Fibroblast of pulmonary artery (primary cell): ENCODE results near the gene ANKUB1.

Source experiments
- DNase-seq: peaks from one replicate; pipeline ENCODE4 v3.0.0-alpha.2; 2010; ENCODE audit warnings: low read depth
- H3K4me3 ChIP-seq: replicated peaks from 2 replicates; pipeline ENCODE4 v1.5.1; 2011; ENCODE audit warnings: low read depth, mild to moderate bottlenecking, control low read depth, low read length, moderate library complexity
- TF ChIP-seq, protein P1 (sequence below): IDR thresholded peaks from 2 replicates; pipeline ENCODE4 v1.5.1; 2011; ENCODE audit warnings: mild to moderate bottlenecking, control low read depth, low read length, inconsistent platforms; ENCODE audit errors: missing control alignments

ANKUB1 gene

DNA sequence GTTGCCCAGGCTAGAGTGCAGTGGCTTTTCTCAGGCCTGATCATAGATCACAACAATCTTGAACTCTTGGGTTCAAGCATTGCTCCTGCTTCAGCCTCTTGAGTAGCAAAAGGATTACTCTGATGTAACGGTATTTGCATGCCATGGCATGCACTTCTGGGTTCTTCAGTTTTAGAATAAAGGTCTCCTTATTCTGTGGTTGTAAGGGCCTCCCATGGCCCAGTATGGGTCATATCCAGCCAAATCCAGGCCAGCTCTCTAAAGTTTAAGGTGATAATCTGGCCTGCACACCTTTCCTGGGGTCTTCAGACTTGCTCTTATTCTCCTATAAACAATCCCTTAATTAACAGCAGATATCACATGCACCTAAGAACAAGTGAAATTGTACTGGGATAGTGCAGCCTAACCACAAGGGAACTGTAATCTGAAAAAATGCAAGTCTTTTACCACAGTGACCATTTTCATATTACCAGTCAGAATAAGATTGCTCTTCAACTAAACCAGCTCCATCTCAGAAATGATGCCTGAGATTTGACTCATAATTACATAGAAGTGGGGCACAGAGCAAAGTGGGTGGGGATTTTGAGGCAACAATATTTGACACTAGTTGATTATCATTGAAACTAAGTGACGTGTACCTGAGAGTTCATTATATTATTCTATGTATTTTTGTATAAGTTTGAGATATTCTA is 65.5 kb downstream of the ANKUB1 start:
- no peak for DNase-seq
- TF ChIP-seq, protein P1, sequence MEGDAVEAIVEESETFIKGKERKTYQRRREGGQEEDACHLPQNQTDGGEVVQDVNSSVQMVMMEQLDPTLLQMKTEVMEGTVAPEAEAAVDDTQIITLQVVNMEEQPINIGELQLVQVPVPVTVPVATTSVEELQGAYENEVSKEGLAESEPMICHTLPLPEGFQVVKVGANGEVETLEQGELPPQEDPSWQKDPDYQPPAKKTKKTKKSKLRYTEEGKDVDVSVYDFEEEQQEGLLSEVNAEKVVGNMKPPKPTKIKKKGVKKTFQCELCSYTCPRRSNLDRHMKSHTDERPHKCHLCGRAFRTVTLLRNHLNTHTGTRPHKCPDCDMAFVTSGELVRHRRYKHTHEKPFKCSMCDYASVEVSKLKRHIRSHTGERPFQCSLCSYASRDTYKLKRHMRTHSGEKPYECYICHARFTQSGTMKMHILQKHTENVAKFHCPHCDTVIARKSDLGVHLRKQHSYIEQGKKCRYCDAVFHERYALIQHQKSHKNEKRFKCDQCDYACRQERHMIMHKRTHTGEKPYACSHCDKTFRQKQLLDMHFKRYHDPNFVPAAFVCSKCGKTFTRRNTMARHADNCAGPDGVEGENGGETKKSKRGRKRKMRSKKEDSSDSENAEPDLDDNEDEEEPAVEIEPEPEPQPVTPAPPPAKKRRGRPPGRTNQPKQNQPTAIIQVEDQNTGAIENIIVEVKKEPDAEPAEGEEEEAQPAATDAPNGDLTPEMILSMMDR, result no peak
- no peak overlapping the region for H3K4me3 ChIP-seq

DNA sequence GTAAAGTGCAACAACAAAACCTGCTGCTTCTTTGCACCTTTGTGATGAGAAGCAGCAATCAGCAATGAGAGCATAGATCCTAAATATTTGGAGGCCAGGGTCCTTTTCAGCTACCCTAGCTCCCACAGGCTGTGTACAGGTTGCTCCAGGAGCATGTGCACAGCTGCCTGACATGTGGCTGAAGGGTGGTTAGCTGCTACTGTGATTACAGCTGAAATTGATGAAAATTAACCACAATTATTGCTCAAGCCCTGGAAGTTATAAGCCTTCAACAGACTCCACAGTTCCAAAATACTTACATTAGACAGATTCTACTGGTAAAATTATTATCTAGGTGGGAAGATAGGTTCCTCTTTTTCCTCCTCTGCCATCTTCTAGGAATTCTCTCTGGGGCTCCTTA is 68.6 kb downstream of the ANKUB1 start:
- DNase-seq, result no peak
- TF ChIP-seq, protein P1, result no peak
- H3K4me3 ChIP-seq, result no peak overlapping the region

GRCh38 chr3:149720918-149721317 is 71.4 kb downstream of the ANKUB1 start:
- DNase-seq, result no peak
- no peak overlapping the region for H3K4me3 ChIP-seq
- TF ChIP-seq, protein P1, result no peak

- TF ChIP-seq, protein P1, result peak; percentile 79
- no peak overlapping the region for H3K4me3 ChIP-seq
- peak; percentile 90 for DNase-seq
Measured at GRCh38 chr3:149717391-149718056, 74.8 kb downstream of the ANKUB1 start.

DNA sequence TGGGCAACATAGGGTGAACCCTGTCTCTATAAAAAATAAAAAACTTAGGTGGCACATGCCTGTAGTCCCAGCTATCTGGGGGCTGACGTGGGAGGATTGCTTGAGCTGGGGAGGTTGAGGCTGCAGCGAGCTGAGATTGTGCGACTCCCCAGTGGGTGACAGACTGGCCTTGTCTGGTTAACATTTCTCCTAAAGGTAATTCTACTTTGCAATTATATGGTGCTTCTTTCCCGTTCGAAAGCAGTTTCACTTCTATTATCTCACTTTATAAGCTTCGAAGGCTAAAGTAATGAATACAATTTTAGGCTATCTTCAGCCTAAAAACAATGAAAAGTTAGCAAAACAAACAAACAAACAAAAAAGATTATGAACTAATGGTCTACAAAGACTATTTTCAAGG is 75.4 kb downstream of the ANKUB1 start:
- DNase-seq, result no peak
- H3K4me3 ChIP-seq, result no peak overlapping the region
- TF ChIP-seq, protein P1, result no peak

DNA sequence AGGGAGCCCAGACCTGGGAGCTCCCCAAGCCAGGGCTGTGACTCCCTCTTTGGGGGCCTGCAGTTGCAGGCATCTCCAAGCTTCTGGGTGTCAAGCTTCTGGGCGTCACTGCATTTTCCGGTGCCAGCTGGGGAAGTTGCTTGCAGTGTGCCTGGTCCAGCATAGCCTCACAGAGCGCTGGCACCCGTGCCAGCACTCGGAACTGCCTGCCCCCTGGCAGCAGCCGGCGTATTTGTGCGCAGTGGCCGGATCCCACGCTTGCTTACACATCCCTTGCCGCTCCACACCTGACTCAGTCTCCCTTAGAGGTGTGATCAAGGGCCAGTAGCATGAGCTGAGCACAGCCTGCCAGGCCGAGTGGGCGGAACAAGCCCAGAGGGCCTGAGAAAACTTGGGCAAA is 77.1 kb downstream of the ANKUB1 start:
- no peak overlapping the region for H3K4me3 ChIP-seq
- no peak for DNase-seq
- TF ChIP-seq, protein P1, result no peak
